ENCODE measurements around the gene PTPN22.
A peak's percentile ranks its signal among the peaks of the same experiment; 100 is the strongest.

PTPN22 gene

DNA sequence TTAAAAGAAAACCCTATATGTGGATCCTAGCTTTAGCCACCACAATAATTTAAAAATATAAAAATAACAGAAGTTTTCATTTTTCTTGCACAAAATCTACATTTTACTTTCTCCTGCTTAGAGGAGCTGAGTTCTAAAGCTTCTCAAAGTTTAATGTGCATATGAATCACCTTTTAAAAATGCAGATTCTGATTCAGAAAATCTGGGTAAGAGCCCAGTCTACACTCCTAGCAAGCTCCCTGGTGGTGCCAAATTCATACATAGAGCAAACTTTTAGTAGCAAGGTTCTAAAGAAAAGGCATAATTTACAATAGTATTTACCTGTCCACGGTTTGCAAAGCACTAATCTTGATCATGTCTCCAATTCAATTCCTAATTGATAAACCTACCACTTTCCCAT lies 78.5 kb downstream of the PTPN22 start:
- H3K4me1 Mint-ChIP-seq (ENCODE audit: low read depth) = peaks cover 46% of the 10 kb centered on the region

DNA sequence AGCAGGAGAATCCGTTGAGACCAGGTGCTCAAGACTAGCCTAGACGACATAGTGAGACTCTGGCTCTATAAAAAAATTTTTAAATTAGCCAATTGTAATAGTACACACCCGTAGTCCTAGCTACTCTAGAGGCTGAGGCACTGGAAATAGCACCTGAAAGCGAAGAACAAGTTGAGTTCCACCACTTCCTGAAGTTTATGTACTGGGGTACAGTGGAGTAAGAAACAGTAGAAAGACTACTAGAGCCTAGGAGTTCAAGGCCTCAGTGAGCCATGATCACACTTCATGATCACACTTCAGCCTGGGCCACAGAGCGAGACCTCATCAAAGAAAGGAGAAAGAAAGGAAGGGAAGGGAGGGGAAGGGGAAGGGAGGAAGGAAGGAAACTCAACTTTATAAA lies 79.0 kb downstream of the PTPN22 start:
- intact Hi-C loops (cut with micrococcal nuclease) = no loop called here
- H3K4me3 Mint-ChIP-seq = no peak overlapping the region
- H3K9me3 Mint-ChIP-seq = no peaks in the 10 kb centered on the region
- H3K4me1 Mint-ChIP-seq (ENCODE audit: low read depth) = peaks cover 50% of the 10 kb centered on the region
- H3K27ac Mint-ChIP-seq = peak overlapping the region; percentile 50
- no peaks in the 10 kb centered on the region for H3K27me3 Mint-ChIP-seq
- H3K36me3 Mint-ChIP-seq (ENCODE audit: low read depth) = peaks cover 78% of the 10 kb centered on the region

More for the DNA sequence above, 78.5 kb downstream of the PTPN22 start:
- peaks cover 79% of the 10 kb centered on the region for H3K36me3 Mint-ChIP-seq (ENCODE audit: low read depth)
- no peaks in the 10 kb centered on the region for H3K27me3 Mint-ChIP-seq
- no peaks in the 10 kb centered on the region for H3K9me3 Mint-ChIP-seq
- intact Hi-C loops (cut with micrococcal nuclease) = no loop called here
- no peak overlapping the region for H3K27ac Mint-ChIP-seq
- no peak overlapping the region for H3K4me3 Mint-ChIP-seq

DNA sequence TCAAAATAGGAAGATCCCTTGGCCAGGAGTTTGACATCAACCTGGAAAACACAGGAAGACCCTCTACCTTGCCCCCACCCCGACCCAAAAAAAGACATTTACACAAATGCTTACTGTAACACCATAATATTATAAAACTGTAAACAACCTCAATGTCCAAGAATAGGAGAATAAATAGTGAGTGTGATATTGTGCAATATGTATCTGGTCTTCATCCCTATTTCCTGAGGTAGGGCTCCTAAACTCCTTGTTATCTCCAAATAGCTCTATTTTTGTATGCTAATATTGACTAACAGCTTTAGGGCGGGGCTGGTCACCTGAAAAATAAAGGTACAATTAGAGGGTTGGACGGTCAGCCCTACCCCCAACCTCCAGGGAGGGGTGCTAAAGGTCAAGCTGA lies 82.7 kb downstream of the PTPN22 start:
- no peak overlapping the region for H3K27ac Mint-ChIP-seq
- no peaks in the 10 kb centered on the region for H3K27me3 Mint-ChIP-seq
- no peaks in the 10 kb centered on the region for H3K9me3 Mint-ChIP-seq
- intact Hi-C loops (cut with micrococcal nuclease) = no loop called here
- peaks cover 56% of the 10 kb centered on the region for H3K36me3 Mint-ChIP-seq (ENCODE audit: low read depth)
- peaks cover 55% of the 10 kb centered on the region for H3K4me1 Mint-ChIP-seq (ENCODE audit: low read depth)
- no peak overlapping the region for H3K4me3 Mint-ChIP-seq

DNA sequence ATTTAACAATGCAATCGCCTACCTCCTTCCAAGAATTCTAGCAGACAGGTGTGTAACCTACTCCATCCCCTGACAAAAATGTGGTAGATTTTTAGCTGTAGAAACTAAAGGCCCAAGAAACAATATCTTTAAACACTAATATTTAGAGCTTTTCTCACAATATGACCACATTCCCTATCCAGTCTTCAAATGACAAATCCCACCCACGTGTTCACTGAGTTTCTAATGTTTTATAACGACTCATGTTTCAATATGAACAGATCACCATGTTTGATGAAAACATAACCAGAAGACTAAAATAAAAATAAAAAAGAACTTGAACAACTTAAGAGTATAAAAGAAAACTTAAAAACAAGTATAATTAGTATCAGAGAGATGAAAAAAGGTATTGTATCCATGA lies 83.8 kb downstream of the PTPN22 start:
- intact Hi-C loops (cut with micrococcal nuclease) = no loop called here
- H3K4me3 Mint-ChIP-seq = no peak overlapping the region
- H3K36me3 Mint-ChIP-seq (ENCODE audit: low read depth) = peaks cover 46% of the 10 kb centered on the region
- H3K4me1 Mint-ChIP-seq (ENCODE audit: low read depth) = peaks cover 54% of the 10 kb centered on the region
- no peak overlapping the region for H3K27ac Mint-ChIP-seq
- H3K9me3 Mint-ChIP-seq = no peaks in the 10 kb centered on the region
- H3K27me3 Mint-ChIP-seq = no peaks in the 10 kb centered on the region

DNA sequence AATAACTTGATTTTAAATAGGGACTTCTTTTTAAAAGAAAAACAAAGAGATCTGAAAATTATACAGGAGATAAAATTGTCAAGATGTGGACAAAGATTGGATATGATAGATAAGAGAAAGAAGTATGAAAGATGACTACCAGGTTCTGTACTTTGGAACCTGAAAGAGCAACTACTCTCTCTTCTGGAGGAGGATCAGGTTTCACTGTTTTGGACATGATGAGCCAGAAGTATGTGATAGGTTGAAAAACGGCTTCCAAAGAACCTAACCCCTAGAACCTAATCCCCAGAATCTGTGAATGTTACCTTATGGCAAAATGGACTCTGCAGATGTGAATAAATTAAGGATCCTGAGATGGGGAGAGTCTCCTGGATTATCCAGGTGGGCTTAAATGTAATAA lies 85.4 kb downstream of the PTPN22 start:
- H3K4me1 Mint-ChIP-seq (ENCODE audit: low read depth) = peaks cover 40% of the 10 kb centered on the region
- H3K27me3 Mint-ChIP-seq = no peaks in the 10 kb centered on the region
- H3K36me3 Mint-ChIP-seq (ENCODE audit: low read depth) = peaks cover 36% of the 10 kb centered on the region
- H3K27ac Mint-ChIP-seq = peak overlapping the region; percentile 5
- no peak overlapping the region for H3K4me3 Mint-ChIP-seq
- intact Hi-C loops (cut with micrococcal nuclease) = no loop called here
- H3K9me3 Mint-ChIP-seq = no peaks in the 10 kb centered on the region

DNA sequence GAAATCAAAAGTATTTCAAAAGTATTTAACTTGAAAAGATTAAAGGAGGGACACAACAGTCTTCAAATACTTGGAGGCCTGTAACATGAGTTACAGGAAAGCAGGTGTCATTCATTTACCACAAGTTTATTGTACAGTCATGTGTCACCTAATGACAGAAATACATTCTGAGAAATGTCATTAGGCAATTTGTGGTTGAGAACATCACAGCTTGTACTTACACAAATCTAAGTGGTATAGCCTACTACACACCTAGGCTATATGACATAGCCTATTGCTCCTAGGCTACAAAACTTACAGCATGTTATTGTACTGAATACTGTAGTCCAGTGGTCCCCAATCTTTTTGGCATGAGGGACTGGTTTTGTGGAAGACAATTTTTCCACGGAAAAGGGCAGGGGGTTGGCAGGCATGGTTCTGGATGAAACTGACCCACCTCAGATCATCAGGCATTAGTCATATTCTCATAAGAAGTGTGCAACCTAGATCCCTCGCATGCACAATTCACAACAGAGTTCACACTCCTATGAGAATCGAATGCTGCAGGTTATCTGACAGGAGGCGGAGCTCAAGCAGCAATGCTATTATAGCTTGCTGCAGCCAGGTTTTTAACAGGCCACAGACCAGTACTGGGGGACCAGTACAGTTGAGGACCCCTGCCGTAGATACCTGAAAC lies 87.3 kb downstream of the PTPN22 start:
- Mint-ChIP-seq H3K27ac (no peak overlapping the region), H3K27me3 (no peaks in the 10 kb centered on the region), H3K9me3 (no peaks in the 10 kb centered on the region), H3K4me3 (no peak overlapping the region), H3K36me3 (ENCODE audit: low read depth) (peaks cover 19% of the 10 kb centered on the region), H3K4me1 (ENCODE audit: low read depth) (peaks cover 27% of the 10 kb centered on the region)
- intact Hi-C loops (cut with micrococcal nuclease) = no loop called here

DNA sequence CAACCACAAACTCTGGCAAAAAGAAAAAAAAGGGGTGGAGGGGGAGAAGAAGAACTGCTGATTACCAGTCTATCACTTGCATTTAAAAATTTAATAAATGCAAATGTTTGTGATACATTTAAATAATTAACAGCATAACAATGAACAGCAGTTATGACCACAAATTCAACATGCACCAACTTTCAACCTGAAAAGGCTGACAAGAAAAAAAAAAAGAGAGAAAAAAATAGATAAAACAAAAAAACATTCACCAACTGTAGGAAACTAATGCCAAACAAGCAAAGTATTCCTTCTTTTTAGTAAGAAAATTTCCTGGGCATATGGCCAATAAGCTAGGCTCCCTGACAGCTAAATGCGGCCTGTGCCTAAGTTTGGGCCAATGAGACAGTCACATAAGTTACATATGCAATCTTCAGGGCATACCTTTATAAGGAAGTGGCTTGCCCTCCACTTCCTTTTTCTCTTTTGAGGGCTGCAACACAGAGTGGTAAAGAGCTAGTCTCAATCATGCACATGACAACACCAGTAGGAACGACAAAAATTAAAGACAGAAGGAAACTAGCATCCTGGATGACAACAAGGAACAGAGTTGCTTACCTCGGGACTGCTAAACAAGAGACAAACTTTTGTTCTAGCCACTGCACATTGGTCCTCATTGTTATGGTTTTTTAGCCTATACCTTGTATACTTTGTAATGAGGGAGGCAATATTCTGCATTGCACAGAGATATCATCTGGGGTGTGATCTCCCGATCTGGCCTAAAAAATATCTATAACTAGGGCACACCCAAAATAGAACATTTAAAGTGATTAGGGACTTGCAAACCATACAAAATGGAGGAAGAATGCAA lies 88.0 kb downstream of the PTPN22 start:
- Mint-ChIP-seq H3K9me3 (no peaks in the 10 kb centered on the region), H3K4me1 (ENCODE audit: low read depth) (peaks cover 22% of the 10 kb centered on the region), H3K27ac (no peak overlapping the region), H3K27me3 (no peaks in the 10 kb centered on the region), H3K4me3 (no peak overlapping the region), H3K36me3 (ENCODE audit: low read depth) (peaks cover 21% of the 10 kb centered on the region)
- intact Hi-C loops (cut with micrococcal nuclease) = no loop called here

DNA sequence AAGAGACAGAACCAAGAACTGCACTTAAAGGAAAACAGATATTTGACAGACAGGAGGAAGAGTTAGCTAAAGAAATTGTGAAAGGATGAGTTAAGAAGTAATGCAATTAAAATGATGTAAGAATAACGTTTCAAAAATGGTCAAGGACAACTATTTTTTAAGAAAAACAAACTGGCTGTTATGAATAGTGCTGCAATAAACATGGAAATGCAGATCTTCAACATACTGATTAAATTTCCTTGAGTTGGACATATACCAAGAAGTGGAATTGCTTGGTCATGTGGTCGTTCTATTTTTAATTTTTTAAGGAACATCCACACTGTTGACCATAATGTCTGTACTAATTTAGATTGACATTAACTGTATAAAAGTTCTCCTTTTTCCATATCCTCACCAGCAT lies 89.1 kb downstream of the PTPN22 start:
- no peak overlapping the region for H3K4me3 Mint-ChIP-seq
- H3K27me3 Mint-ChIP-seq = no peaks in the 10 kb centered on the region
- intact Hi-C loops (cut with micrococcal nuclease) = no loop called here
- H3K36me3 Mint-ChIP-seq (ENCODE audit: low read depth) = peaks cover 18% of the 10 kb centered on the region
- H3K27ac Mint-ChIP-seq = no peak overlapping the region
- H3K9me3 Mint-ChIP-seq = no peaks in the 10 kb centered on the region
- H3K4me1 Mint-ChIP-seq (ENCODE audit: low read depth) = peaks cover 18% of the 10 kb centered on the region

DNA sequence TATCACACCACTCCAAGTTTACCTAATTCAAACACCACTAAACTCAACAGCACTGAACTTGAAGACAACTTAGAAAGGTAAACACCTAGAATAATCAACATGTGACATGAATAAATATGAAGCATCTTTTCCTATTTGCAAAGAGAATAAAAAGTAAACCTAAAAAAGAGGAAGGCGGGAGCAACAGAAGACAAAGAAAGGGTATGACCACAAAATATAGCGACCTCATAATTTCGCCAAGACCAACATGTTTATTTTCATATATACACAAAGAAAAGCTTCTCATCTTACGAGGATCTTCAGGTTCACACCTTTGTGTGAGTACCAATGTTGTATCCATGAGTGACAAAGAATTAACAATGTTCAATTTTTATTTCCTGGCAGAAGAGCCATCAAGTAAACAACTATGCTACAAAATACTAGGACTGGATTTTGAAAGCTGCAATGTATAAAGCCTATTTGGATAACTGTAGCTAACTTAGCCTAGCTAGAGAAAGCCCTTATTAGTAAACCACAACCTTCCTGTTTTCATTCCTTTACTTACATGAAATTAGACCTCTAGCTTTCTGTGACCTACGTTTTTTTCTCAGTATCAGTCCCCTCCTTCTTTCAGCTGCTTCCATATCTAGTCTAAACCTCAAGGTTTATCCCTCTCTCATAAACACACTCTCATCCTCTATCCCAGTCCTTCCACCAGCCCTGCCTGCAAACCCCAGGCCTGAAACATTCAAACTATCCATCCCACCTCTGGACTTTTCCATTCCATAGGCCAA lies 91.0 kb downstream of the PTPN22 start:
- no peaks in the 10 kb centered on the region for H3K9me3 Mint-ChIP-seq
- peaks cover 22% of the 10 kb centered on the region for H3K36me3 Mint-ChIP-seq (ENCODE audit: low read depth)
- H3K4me3 Mint-ChIP-seq = no peak overlapping the region
- intact Hi-C loops (cut with micrococcal nuclease) = loop anchor here (2.0 kb wide), 1 partner anchor 14 kb away; no protein-coding TSS in a partner anchor
- H3K27me3 Mint-ChIP-seq = no peaks in the 10 kb centered on the region
- peaks cover 10% of the 10 kb centered on the region for H3K4me1 Mint-ChIP-seq (ENCODE audit: low read depth)
- no peak overlapping the region for H3K27ac Mint-ChIP-seq

DNA sequence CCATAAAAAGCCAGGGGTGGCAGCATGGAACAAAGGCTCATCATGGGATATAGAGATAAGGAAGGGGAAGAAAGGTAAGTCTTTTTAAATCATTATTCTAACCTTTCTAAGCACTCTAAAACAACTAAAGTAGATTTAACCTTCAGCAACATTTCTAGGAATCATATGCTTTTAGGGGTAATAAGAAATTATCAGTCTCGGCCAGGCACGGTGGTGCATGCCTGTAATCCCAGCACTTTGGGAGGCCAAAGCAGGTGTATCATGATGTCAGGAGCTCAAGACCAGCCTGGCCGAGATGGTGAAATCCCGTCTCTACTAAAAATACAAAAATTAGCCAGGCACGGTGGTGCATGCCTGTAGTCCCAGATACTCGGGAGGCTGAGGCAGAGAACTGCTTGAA lies 92.0 kb downstream of the PTPN22 start:
- intact Hi-C loops (cut with micrococcal nuclease) = no loop called here
- H3K9me3 Mint-ChIP-seq = no peaks in the 10 kb centered on the region
- H3K36me3 Mint-ChIP-seq (ENCODE audit: low read depth) = peaks cover 31% of the 10 kb centered on the region
- H3K27ac Mint-ChIP-seq = no peak overlapping the region
- H3K4me3 Mint-ChIP-seq = no peak overlapping the region
- H3K4me1 Mint-ChIP-seq (ENCODE audit: low read depth) = peaks cover 8% of the 10 kb centered on the region
- no peaks in the 10 kb centered on the region for H3K27me3 Mint-ChIP-seq

DNA sequence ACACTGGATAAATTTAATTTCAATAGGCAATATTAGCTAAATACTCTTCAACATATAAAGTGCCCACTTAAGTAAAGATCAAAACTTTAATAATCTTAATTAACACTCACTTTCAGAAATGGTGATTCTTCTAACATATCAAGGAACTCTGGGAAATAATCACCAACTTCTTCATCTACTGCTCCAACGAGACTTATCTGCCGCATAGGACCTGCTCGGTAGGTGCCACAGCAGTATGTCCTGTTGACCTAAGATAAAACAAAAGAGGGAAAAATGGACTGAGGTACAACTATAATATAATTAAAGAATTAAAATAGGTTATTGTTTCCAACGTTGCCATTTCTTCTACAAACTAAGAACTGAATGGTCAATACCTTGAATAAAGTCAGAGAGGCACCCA lies 94.0 kb downstream of the PTPN22 start:
- Mint-ChIP-seq H3K4me1 (ENCODE audit: low read depth) (peaks cover 5% of the 10 kb centered on the region), H3K9me3 (no peaks in the 10 kb centered on the region), H3K27me3 (no peaks in the 10 kb centered on the region), H3K36me3 (ENCODE audit: low read depth) (peaks cover 51% of the 10 kb centered on the region), H3K4me3 (no peak overlapping the region), H3K27ac (no peak overlapping the region)
- intact Hi-C loops (cut with micrococcal nuclease) = no loop called here

DNA sequence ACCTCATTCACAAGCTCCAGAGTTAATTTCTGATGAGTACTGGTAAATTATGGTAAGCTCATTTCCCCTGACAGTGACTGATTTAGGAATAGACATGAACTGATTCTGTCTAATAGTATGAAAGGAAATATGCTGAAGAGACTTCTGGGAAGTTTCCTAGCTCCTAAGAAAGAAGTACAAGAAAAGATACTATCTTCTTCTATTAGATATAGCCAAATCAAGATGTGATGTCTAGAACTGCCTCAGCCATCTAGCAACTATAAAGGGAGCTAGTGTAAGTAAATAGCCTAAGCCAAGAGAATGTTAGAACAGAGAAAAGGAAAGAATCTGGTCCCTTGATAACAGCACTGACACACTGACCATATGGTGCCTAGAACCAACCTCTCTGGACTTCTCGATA lies 101.5 kb downstream of the PTPN22 start:
- Mint-ChIP-seq H3K36me3 (ENCODE audit: low read depth) (peaks cover 83% of the 10 kb centered on the region), H3K4me3 (no peak overlapping the region), H3K9me3 (no peaks in the 10 kb centered on the region), H3K4me1 (ENCODE audit: low read depth) (peaks cover 7% of the 10 kb centered on the region), H3K27me3 (no peaks in the 10 kb centered on the region), H3K27ac (no peak overlapping the region)
- intact Hi-C loops (cut with micrococcal nuclease) = no loop called here

DNA sequence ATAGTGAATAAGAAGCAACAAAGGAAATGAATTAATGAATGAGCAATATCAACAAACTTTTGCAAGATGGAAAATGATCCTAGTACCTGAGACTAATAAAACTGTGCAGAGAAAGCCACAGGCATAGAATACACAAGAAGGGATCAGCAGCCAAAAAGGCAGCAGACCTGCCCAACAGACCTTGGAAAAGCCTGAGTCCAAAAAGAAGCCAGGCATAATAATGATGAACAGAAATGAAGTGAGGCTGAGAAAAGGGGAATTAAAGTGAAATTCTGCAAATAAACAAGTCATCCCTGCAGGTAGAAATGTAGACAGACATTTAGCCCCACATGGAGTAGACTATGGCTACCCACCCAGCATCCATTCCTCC lies 101.9 kb downstream of the PTPN22 start:
- H3K27ac Mint-ChIP-seq = no peak overlapping the region
- H3K36me3 Mint-ChIP-seq (ENCODE audit: low read depth) = peaks cover 78% of the 10 kb centered on the region
- H3K27me3 Mint-ChIP-seq = no peaks in the 10 kb centered on the region
- H3K4me1 Mint-ChIP-seq (ENCODE audit: low read depth) = peaks cover 7% of the 10 kb centered on the region
- H3K4me3 Mint-ChIP-seq = no peak overlapping the region
- intact Hi-C loops (cut with micrococcal nuclease) = no loop called here
- H3K9me3 Mint-ChIP-seq = no peaks in the 10 kb centered on the region
